Measurements from ENCODE around the gene CACNA1B.

DNA sequence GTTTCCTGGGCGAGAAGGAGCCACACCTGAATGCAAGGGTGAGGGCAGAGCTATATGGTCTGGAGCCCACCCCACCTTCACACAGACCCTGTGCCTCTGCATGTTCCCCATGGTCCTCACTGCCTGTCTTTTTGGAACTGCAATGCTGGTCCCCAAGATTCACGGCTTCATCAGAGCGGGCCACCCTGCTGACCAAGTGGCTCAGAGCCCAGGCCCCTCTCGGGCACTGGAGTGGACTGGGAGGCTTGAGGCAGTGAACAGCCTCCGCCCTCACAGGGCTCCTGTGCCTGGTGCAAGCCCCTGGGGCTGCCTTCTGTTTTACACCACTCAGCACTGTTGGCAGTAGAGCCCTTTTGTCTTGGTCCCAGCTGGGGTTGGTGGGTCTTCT is 143.2 kb downstream of the CACNA1B start:
- TF ChIP-seq POLR2AphosphoS5 (IDR thresholded peaks at IDR 0.05) (no peak), CTCF (IDR thresholded peaks at IDR 0.05) (no peak)

Measured in upper lobe of left lung (tissue), 4 donors.